T-helper 1 cell treated with Interleukin-12 subunit alpha and Interleukin-12 subunit beta and Interleukin-4 antibody, amounts not matched to agents 30 μg/mL and 1 μg/mL, for 36 hours (primary cell): ENCODE measurements around the gene DCAF8L1.
"Not testable (repeated sequence)": the region's sequence is repeated elsewhere in the genome, so short reads cannot be mapped to it uniquely, and the experiment has no call there.

ENCODE experiments used
- H3K27ac Mint-ChIP-seq: one replicate; pipeline ENCODE4 v1.8.0; 2021; ENCODE audit warnings: mild to moderate bottlenecking, mixed read lengths
- H3K27me3 Mint-ChIP-seq: one replicate; pipeline ENCODE4 v1.8.0; 2021; ENCODE audit warnings: low read depth, mixed read lengths
- H3K36me3 Mint-ChIP-seq: one replicate; pipeline ENCODE4 v1.8.0; 2021; ENCODE audit warnings: low read depth, mixed read lengths
- H3K4me1 Mint-ChIP-seq: one replicate; pipeline ENCODE4 v1.8.0; 2021; ENCODE audit warnings: low read depth, mixed read lengths
- H3K4me3 Mint-ChIP-seq: one replicate; pipeline ENCODE4 v1.8.0; 2021; ENCODE audit warnings: mild to moderate bottlenecking, moderate library complexity, mixed read lengths
- H3K9me3 Mint-ChIP-seq: one replicate; pipeline ENCODE4 v1.8.0; 2021; ENCODE audit warnings: mixed read lengths

Gene DCAF8L1

DNA sequence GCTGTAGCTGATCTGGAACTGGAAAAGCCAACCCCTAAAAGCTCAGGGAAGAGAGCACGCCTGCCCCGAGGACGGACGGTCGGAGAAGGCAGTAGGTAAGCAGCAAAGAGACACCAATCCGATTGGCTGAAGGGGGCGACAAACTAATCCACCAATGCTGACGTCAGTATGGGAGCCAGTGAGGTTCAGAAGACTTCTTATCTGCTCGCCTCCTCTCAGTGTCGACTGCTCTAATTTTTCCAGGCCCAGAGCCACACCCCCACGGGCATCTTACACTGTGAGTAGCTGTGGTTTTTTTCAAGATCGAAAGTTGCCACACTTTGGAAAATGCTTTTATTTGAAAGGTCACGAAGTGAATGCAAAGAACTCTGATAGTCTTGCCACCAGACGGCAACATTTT lies at the start of gene DCAF8L1:
DCAF8L1 (minus strand) TSS at position 101 of the 400 bp plus-strand sequence. CDS start 115 bp downstream, outside the sequence.
- H3K36me3 Mint-ChIP-seq = no peaks in the 10 kb centered on the region
- H3K27me3 Mint-ChIP-seq = no peaks in the 10 kb centered on the region
- peaks cover 8% of the 10 kb centered on the region for H3K9me3 Mint-ChIP-seq
- no peaks in the 10 kb centered on the region for H3K4me1 Mint-ChIP-seq
- H3K27ac Mint-ChIP-seq = no peak within 1 kb of the TSS
- no peak within 1 kb of the TSS for H3K4me3 Mint-ChIP-seq

- H3K9me3 Mint-ChIP-seq = no peaks in the 10 kb centered on the region
These were observed 41.1 kb upstream of the DCAF8L1 start for GRCh38 chrX:28022371-28022770.

DNA sequence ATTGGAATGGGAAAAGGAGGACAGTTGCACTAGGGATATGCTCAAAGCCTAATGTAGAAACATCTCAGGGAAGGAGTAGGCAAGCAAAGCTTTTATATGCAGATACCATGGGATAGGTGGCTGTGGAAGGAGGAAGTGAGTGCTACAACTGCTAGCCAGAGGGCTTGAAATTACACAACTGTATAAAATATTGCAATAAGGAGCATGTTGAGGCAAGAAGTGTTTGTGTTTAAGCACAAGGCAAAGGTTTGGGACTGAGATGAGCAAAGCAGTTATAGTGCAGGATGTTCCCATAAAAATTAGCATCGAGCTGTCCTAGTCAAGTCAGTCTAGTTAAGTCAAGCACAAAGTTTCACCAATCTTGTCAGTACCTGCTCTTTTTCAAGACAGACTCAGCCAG lies 35.6 kb upstream of the DCAF8L1 start:
- Mint-ChIP-seq H3K27ac (no peak overlapping the region), H3K4me3 (no peak overlapping the region), H3K9me3 (no peaks in the 10 kb centered on the region), H3K4me1 (no peaks in the 10 kb centered on the region), H3K27me3 (no peaks in the 10 kb centered on the region), H3K36me3 (no peaks in the 10 kb centered on the region)

More at GRCh38 chrX:28022371-28022770, 41.1 kb upstream of the DCAF8L1 start:
- H3K27me3 Mint-ChIP-seq = no peaks in the 10 kb centered on the region
- H3K27ac Mint-ChIP-seq = no peak overlapping the region
- no peaks in the 10 kb centered on the region for H3K36me3 Mint-ChIP-seq
- H3K4me1 Mint-ChIP-seq = no peaks in the 10 kb centered on the region
- H3K4me3 Mint-ChIP-seq = no peak overlapping the region

- Mint-ChIP-seq H3K36me3 (no peaks in the 10 kb centered on the region), H3K4me1 (no peaks in the 10 kb centered on the region), H3K4me3 (no peak overlapping the region), H3K27ac (no peak overlapping the region), H3K27me3 (no peaks in the 10 kb centered on the region), H3K9me3 (no peaks in the 10 kb centered on the region)
These were observed 34.7 kb upstream of the DCAF8L1 start for GRCh38 chrX:28015993-28016392.

DNA sequence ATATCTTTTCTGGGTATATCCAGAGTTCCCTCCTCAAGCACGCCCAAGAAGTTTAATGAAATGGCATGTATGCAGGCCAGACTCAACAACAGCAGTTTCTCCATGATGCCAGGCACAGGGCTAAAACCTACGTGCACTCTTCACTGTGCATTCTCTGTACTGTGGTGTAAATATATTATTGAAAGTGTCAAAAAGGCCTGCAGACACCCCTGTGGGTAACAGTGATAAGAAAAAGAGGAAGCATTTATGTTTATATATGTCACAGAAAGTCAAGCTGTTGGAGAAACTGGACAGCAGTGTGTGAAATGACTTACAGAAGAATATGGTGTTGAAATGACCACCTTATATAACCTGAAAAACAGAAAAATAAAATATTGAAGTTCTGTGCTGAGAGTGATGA lies 29.6 kb upstream of the DCAF8L1 start:
- no peaks in the 10 kb centered on the region for H3K36me3 Mint-ChIP-seq
- no peak overlapping the region for H3K27ac Mint-ChIP-seq

GRCh38 chrX:27998666-27999065 lies 17.4 kb upstream of the DCAF8L1 start:
- Mint-ChIP-seq H3K27me3 (no peaks in the 10 kb centered on the region), H3K36me3 (no peaks in the 10 kb centered on the region), H3K9me3 (no peaks in the 10 kb centered on the region), H3K4me1 (no peaks in the 10 kb centered on the region), H3K4me3 (no peak overlapping the region), H3K27ac (no peak overlapping the region)

More for the DNA sequence above, 29.6 kb upstream of the DCAF8L1 start:
- no peak overlapping the region for H3K4me3 Mint-ChIP-seq
- H3K27me3 Mint-ChIP-seq = no peaks in the 10 kb centered on the region
- no peaks in the 10 kb centered on the region for H3K4me1 Mint-ChIP-seq
- H3K9me3 Mint-ChIP-seq = no peaks in the 10 kb centered on the region

DNA sequence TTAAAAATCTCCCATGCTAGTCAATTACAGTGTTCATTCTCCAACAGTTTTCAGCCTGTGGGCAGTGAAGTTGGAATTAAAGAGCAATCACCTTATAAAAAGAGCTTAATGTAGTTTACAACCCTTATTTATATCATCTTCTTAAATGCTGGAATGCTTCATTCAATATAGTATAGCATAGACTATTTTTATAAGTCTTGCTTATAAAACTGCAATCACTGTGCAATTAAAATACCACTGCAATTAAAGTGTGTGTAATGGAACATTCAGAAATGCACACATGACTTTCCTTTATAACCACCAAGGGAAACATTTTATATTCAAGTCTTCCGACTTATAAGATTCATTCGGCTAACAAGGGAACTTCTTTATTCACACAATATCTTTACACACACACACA lies 16.4 kb upstream of the DCAF8L1 start:
- H3K36me3 Mint-ChIP-seq = no peaks in the 10 kb centered on the region
- no peaks in the 10 kb centered on the region for H3K4me1 Mint-ChIP-seq
- no peak overlapping the region for H3K4me3 Mint-ChIP-seq
- H3K9me3 Mint-ChIP-seq = no peaks in the 10 kb centered on the region
- H3K27me3 Mint-ChIP-seq = no peaks in the 10 kb centered on the region
- H3K27ac Mint-ChIP-seq = no peak overlapping the region

DNA sequence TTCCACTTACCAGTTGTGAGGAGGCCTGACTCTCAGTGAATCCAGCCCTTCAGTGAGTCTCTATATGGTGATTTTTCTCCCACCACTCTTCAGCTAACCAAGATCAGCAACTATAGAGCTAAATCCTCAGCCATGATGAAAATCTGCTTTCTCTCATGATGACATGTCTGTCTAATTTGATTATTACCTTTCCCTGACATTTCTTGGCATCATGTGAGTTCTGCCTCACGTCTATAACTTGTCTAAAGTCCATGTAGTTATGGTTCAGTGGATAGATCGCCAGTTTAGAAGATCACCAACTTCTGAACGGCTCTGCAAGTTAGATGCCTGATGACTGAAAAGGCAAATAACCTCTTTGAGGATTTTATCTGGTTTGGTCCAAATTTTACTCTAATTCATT lies 14.9 kb upstream of the DCAF8L1 start:
- H3K9me3 Mint-ChIP-seq = no peaks in the 10 kb centered on the region
- H3K27ac Mint-ChIP-seq = no peak overlapping the region
- H3K27me3 Mint-ChIP-seq = no peaks in the 10 kb centered on the region
- H3K4me1 Mint-ChIP-seq = no peaks in the 10 kb centered on the region
- H3K36me3 Mint-ChIP-seq = no peaks in the 10 kb centered on the region
- H3K4me3 Mint-ChIP-seq = no peak overlapping the region

DNA sequence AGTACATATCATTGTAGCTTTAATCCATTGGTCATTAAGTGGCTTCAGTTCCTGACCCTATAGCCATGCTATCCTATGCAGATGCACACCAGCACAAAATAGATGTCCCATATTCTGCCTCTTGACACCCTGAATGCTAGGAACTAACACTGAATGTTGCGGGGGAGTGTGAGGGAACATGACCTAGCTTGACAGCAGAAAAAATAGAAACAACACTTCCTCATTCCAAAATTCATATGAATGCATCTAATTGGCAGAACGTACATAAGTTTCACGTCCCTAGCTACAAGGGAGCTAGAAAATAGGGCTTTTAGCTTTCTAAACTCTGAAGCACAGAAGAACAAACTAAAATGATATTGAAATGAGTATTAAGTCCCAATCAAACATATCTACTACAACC lies 14.4 kb upstream of the DCAF8L1 start:
- Mint-ChIP-seq H3K27me3 (no peaks in the 10 kb centered on the region), H3K27ac (no peak overlapping the region), H3K4me3 (no peak overlapping the region)

DNA sequence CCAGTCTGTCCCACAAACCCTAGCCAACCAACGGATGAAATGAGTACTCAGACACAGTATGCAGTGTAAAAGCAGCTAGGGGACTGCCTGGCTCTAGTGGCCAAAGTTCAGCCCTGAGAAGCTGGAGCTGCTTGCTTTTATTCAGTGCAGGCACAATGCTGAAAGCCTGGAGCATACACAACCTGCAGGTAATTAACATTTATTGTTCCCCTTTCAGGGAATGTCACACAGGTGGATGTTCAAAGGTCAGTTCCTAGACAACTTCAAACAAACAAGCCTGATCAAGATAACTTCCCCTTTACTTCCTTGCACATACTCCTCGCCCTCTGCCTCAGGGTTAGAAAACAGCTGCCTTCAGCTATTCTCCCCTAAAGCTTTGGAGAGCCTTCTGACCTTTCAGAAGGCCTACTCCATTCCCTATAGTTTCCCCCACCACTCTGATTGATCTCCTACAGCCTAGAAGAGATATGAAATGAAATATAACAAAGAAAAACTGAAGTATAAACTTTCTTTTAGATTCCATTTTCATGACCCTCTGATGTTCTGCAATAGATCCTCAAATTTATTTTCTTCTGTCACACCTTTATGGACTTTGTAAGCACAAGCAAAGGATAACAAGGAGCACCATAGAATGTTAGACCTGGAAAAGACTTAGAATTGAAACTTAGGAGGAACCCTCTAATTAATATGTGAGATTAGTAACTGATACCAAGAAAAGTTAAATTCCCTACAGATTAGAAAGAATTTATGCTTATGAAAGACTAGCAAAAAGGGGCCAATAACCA lies 6.8 kb upstream of the DCAF8L1 start:
- no peaks in the 10 kb centered on the region for H3K36me3 Mint-ChIP-seq
- H3K27me3 Mint-ChIP-seq = no peaks in the 10 kb centered on the region
- H3K4me3 Mint-ChIP-seq = no peak overlapping the region
- H3K27ac Mint-ChIP-seq = no peak overlapping the region
- no peaks in the 10 kb centered on the region for H3K9me3 Mint-ChIP-seq
- H3K4me1 Mint-ChIP-seq = no peaks in the 10 kb centered on the region

More for the DNA sequence above, 14.4 kb upstream of the DCAF8L1 start:
- Mint-ChIP-seq H3K4me1 (no peaks in the 10 kb centered on the region), H3K36me3 (no peaks in the 10 kb centered on the region), H3K9me3 (no peaks in the 10 kb centered on the region)

- H3K27ac Mint-ChIP-seq, H3K27me3 Mint-ChIP-seq, H3K36me3 Mint-ChIP-seq, H3K4me3 Mint-ChIP-seq, H3K4me1 Mint-ChIP-seq: not testable (repeated sequence)
- peaks cover 11% of the 10 kb centered on the region for H3K9me3 Mint-ChIP-seq
These were observed 4.3 kb downstream of the DCAF8L1 start for GRCh38 chrX:27976934-27977333.

- Mint-ChIP-seq H3K4me1 (no peaks in the 10 kb centered on the region), H3K27me3 (no peaks in the 10 kb centered on the region), H3K27ac (no peak overlapping the region), H3K9me3 (peaks cover 11% of the 10 kb centered on the region), H3K36me3 (no peaks in the 10 kb centered on the region), H3K4me3 (no peak overlapping the region)
These were observed 5.0 kb downstream of the DCAF8L1 start for GRCh38 chrX:27976284-27976683.

GRCh38 chrX:27968878-27969277 lies 12.4 kb downstream of the DCAF8L1 start:
- Mint-ChIP-seq H3K9me3 (peaks cover 2% of the 10 kb centered on the region), H3K36me3 (no peaks in the 10 kb centered on the region), H3K27ac (no peak overlapping the region), H3K27me3 (no peaks in the 10 kb centered on the region), H3K4me1 (no peaks in the 10 kb centered on the region), H3K4me3 (no peak overlapping the region)

DNA sequence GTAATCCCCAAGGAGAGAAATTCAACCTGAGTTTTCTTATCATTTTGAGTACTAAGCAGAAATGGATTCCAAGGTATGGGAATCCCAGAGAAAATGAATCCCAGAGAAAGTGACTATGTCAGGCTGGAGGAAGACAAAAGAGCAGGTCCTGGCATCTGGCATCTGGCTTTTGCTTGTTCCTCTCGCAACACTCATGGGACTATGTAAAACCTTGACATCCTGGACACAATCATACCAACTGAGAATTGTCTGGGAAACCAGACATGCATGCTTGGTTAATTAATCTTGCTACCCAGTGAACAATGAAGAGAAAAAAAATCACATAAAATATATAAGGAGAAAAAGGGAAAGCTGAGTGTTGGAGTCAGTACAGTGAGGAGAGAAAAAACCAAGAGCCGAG lies 12.9 kb downstream of the DCAF8L1 start:
- Mint-ChIP-seq H3K36me3 (no peaks in the 10 kb centered on the region), H3K27ac (no peak overlapping the region), H3K9me3 (no peaks in the 10 kb centered on the region), H3K4me3 (no peak overlapping the region), H3K4me1 (no peaks in the 10 kb centered on the region), H3K27me3 (no peaks in the 10 kb centered on the region)

DNA sequence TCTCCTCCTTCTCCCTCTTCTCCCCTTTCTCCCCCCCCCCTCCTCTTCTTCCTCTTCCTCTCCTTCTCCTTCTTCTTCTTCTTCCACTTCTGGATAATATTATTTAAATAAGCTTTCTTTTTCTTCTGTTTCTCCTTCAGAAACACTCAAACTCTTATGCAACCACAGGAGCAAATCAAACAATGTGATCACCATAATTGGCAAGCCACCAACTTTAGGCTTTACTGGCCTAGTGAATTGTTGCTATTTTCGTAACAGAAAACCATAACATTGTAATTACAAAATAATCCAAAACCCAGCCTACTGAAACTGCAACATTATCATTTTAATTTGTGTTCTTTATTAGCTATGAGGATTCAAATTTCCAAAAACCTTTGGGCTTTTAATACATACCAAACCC lies 14.3 kb downstream of the DCAF8L1 start:
- no peaks in the 10 kb centered on the region for H3K27me3 Mint-ChIP-seq
- H3K36me3 Mint-ChIP-seq = no peaks in the 10 kb centered on the region
- H3K4me3 Mint-ChIP-seq = no peak overlapping the region
- no peak overlapping the region for H3K27ac Mint-ChIP-seq
- no peaks in the 10 kb centered on the region for H3K4me1 Mint-ChIP-seq
- peaks cover 4% of the 10 kb centered on the region for H3K9me3 Mint-ChIP-seq
